D721Med (cell line): Measurements from ENCODE around the gene SRPX.

Experiments used
- DNase-seq: peaks from one replicate; pipeline ENCODE4 v3.0.0; 2011; ENCODE audit warnings: low spot score; ENCODE audit not compliant: insufficient read length
- FAIRE-seq: peaks from 2 replicates; lab custom pipeline; 2011; peaks lifted over from hg19 to GRCh38; lab: Jason Lieb, UNC
- CTCF ChIP-seq: IDR thresholded peaks from 2 replicates; pipeline ENCODE4 v1.5.1; 2012; ENCODE audit warnings: mild to moderate bottlenecking, control low read depth; ENCODE audit not compliant: insufficient read depth; ENCODE audit errors: missing control alignments

Gene SRPX

GRCh38 chrX:38165023-38165422 is 55.6 kb downstream of the SRPX start:
- FAIRE-seq (no peak), DNase-seq (no peak)
- no peak for TF ChIP-seq CTCF

DNA sequence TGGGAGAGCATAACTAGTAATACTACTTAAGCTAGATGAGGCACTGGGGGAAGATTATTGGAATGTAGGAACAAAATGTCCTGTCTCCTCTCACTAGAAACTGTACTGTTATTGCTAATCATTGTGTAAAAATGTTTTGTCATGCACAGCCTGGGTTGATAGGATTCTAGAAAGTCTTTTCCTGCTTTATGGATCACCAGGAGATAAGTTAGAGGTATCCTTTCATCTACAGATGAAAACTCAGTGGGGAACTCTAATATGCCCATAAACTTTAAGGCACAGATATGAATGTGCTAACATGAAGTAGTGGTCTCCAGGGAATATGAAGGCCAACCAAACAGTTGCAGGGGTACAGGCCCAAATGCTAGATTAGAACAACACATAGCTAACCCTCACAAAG is 57.5 kb downstream of the SRPX start:
- FAIRE-seq (no peak), DNase-seq (no peak)
- no peak for TF ChIP-seq CTCF

DNA sequence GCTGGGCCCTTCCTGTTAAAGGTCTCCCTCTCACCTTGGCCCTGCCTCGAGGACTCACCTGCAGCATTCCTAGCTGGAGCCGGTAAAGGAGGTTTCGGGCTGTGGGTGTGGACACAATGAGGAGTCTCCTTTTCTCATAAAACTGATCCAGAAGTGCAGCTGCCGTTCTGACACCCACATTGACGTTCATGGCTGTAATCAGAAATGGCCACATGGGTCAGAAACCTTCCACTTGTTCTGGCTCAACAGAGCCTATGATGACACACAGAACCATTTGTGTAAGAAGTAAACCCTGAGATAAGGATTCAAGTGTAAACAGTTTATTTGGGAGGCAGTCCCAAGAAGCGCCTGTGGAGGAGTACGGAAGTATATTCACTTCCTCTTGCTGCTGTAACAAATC is 63.8 kb downstream of the SRPX start:
- DNase-seq (no peak), FAIRE-seq (no peak)
- no peak for TF ChIP-seq CTCF

GRCh38 chrX:38154818-38155217 is 65.9 kb downstream of the SRPX start:
- DNase-seq (no peak), FAIRE-seq (no peak)
- TF ChIP-seq CTCF = no peak

DNA sequence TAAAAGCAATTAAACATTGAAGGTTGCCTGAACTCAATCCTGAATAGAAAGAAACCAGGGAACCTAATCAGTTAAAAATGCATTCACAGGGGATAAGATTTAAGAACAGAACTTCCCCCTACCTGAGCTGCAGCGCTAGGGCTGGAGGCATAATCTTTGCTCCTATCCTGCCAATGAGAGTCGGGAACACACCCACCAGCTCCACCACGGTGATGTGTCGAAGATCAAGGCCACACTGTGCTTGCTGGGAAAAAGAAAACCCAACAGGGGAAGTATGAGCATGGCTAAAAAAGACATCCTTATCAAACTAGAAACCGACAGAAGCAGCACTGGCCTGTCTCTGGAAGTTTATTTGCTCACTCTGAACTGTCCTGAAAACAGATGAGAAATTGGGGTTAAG is 66.3 kb downstream of the SRPX start:
- no peak for FAIRE-seq
- DNase-seq = no peak

GRCh38 chrX:38151441-38151840 is 69.2 kb downstream of the SRPX start:
- DNase-seq = no peak
- no peak for TF ChIP-seq CTCF
- no peak for FAIRE-seq

More for the DNA sequence above, 66.3 kb downstream of the SRPX start:
- no peak for TF ChIP-seq CTCF

DNA sequence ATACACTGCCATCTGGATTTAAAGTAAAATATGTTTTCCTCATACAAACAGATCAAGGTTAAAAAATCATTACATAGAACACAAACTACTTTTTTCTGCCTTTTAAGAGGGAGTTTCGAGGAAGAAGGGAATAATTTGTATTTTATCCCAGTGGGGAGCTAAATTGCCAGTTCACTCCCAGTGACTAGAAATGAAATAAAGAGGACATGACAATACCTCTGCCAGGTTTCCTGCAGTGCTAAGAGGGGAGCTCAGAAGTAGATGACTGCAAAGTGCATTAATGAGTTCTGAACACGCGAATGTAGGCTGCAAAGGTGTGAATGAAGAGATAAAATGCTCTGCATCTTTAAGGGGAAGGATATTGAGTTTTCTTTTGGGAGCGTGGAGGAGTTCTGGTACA is 69.7 kb downstream of the SRPX start:
- DNase-seq (no peak), FAIRE-seq (no peak)
- no peak for TF ChIP-seq CTCF
